DOHH2 (cell line): Measurements from ENCODE around the gene COIL.

Source experiments
- H3F3A ChIP-seq: fragments of 200-600 bp; sonication (generic), shearing (Covaris generic); 2 replicates; pipeline ENCODE4 v1.6.0; 2016; ENCODE audit warnings: antibody characterized with exemption, mild to moderate bottlenecking; ENCODE audit not compliant: control insufficient read depth, insufficient read depth
- H3K27ac ChIP-seq: fragments of 200-600 bp; sonication (generic); 2 replicates; pipeline ENCODE4 v1.5.1; 2014; ENCODE audit warnings: low read depth, mild to moderate bottlenecking, low read length, moderate library complexity
- H3K27me3 ChIP-seq: fragments of 200-600 bp; sonication (generic); 2 replicates; pipeline ENCODE4 v1.6.1; 2014; ENCODE audit warnings: mild to moderate bottlenecking, low read length, mixed read lengths; ENCODE audit not compliant: control insufficient read depth
- H3K36me3 ChIP-seq: fragments of 200-600 bp; sonication (generic); 2 replicates; pipeline ENCODE4 v1.6.1; 2014; ENCODE audit warnings: mild to moderate bottlenecking, low read length, moderate library complexity, mixed read lengths; ENCODE audit not compliant: control insufficient read depth
- H3K4me1 ChIP-seq: fragments of 200-600 bp; sonication (generic); 2 replicates; pipeline ENCODE4 v1.6.1; 2014; ENCODE audit warnings: mild to moderate bottlenecking, low read length, mixed read lengths; ENCODE audit not compliant: control insufficient read depth
- H3K4me2 ChIP-seq: fragments of 200-600 bp; sonication (generic); 2 replicates; pipeline ENCODE4 v1.6.0; 2014; ENCODE audit warnings: mild to moderate bottlenecking, low read length, moderate library complexity
- H3K4me3 ChIP-seq: fragments of 200-600 bp; sonication (generic); 2 replicates; pipeline ENCODE4 v1.5.1; 2014; ENCODE audit warnings: mild to moderate bottlenecking, low read length, mixed read lengths
- H3K79me2 ChIP-seq: fragments of 200-600 bp; sonication (generic); 2 replicates; pipeline ENCODE4 v1.6.1; 2014; ENCODE audit warnings: mild to moderate bottlenecking, low read length, mixed read lengths; ENCODE audit not compliant: control insufficient read depth
- H3K9me2 ChIP-seq: fragments of 200-600 bp; sonication (generic); replicated peaks from 2 replicates; pipeline ENCODE4 v1.6.1; 2014; ENCODE audit warnings: mild to moderate bottlenecking, low read length, mixed read lengths; ENCODE audit not compliant: control insufficient read depth
- H3K9me3 ChIP-seq: fragments of 200-600 bp; sonication (generic); 2 replicates; pipeline ENCODE4 v1.6.1; 2014; ENCODE audit warnings: antibody characterized with exemption, low read length, mixed read lengths; ENCODE audit not compliant: control insufficient read depth, insufficient read depth
- H4K20me1 ChIP-seq: fragments of 200-600 bp; sonication (generic); 2 replicates; pipeline ENCODE4 v1.6.0; 2014; ENCODE audit warnings: low read depth, mild to moderate bottlenecking, antibody characterized with exemption, low read length, moderate library complexity; ENCODE audit not compliant: control insufficient read depth, insufficient read depth
- CTCF ChIP-seq: fragments of 200-600 bp; sonication (generic); IDR thresholded peaks from one replicate; pipeline ENCODE4 v1.5.1; 2014; ENCODE audit warnings: antibody characterized with exemption, mild to moderate bottlenecking, low read depth, low read length; ENCODE audit not compliant: poor library complexity, severe bottlenecking
- EZH2phosphoT487 ChIP-seq: fragments of 200-600 bp; sonication (generic); IDR thresholded peaks from 2 replicates; pipeline ENCODE4 v1.6.1; 2017; ENCODE audit warnings: borderline replicate concordance, mild to moderate bottlenecking, antibody characterized with exemption, low read length, moderate library complexity, mixed read lengths

The COIL gene

GRCh38 chr17:56930739-56931337, 30.0 kb downstream of the COIL start:
- Histone ChIP-seq H3K36me3 (peaks cover 4% of the 10 kb centered on the region), H4K20me1 (no peaks in the 10 kb centered on the region), H3K79me2 (no peaks in the 10 kb centered on the region), H3F3A (no peaks in the 10 kb centered on the region; the same call in 1 of the 2 replicates), H3K9me2 (no peaks in the 10 kb centered on the region), H3K4me2 (no peak overlapping the region), H3K9me3 (peaks cover 16% of the 10 kb centered on the region), H3K27me3 (no peaks in the 10 kb centered on the region), H3K4me1 (no peaks in the 10 kb centered on the region), H3K27ac (no peak overlapping the region), H3K4me3 (no peak overlapping the region)
- TF ChIP-seq CTCF (no peak), EZH2phosphoT487 (no peak)

GRCh38 chr17:56929362-56929969, 31.4 kb downstream of the COIL start:
- no peaks in the 10 kb centered on the region; the same call in 1 of the 2 replicates for H3K36me3 ChIP-seq
- no peaks in the 10 kb centered on the region for H3K9me2 ChIP-seq
- no peaks in the 10 kb centered on the region for H3K79me2 ChIP-seq
- no peaks in the 10 kb centered on the region for H3K27me3 ChIP-seq
- H3K4me1 ChIP-seq = no peaks in the 10 kb centered on the region
- no peak overlapping the region for H3K4me3 ChIP-seq
- H3K4me2 ChIP-seq = no peak overlapping the region
- no peak for TF ChIP-seq EZH2phosphoT487
- TF ChIP-seq CTCF = no peak
- H3K9me3 ChIP-seq = peaks cover 16% of the 10 kb centered on the region
- H3F3A ChIP-seq = no peaks in the 10 kb centered on the region; the same call in 1 of the 2 replicates
- no peak overlapping the region for H3K27ac ChIP-seq
- H4K20me1 ChIP-seq = no peaks in the 10 kb centered on the region

- no peak overlapping the region for H3K4me3 ChIP-seq
- H3K27me3 ChIP-seq = no peaks in the 10 kb centered on the region
- H4K20me1 ChIP-seq = no peaks in the 10 kb centered on the region
- H3K9me3 ChIP-seq = peaks cover 16% of the 10 kb centered on the region
- H3K4me1 ChIP-seq = no peaks in the 10 kb centered on the region
- H3K4me2 ChIP-seq = no peak overlapping the region
- TF ChIP-seq EZH2phosphoT487 (no peak), CTCF (no peak)
- H3K9me2 ChIP-seq = no peaks in the 10 kb centered on the region
- no peaks in the 10 kb centered on the region for H3K79me2 ChIP-seq
- H3K36me3 ChIP-seq = no peaks in the 10 kb centered on the region
- H3K27ac ChIP-seq = no peak overlapping the region
- H3F3A ChIP-seq = no peaks in the 10 kb centered on the region; the same call in 1 of the 2 replicates
Measured at GRCh38 chr17:56928586-56928985, 32.3 kb downstream of the COIL start.
